Neural cell (in vitro differentiated cells): ENCODE data around the gene NHERF1. TPM values are rescaled to one million over a fixed set of nuclear protein-coding genes. Genes with fewer than 3 reads are reported as not detected.

Experiments used
- H2AFZ ChIP-seq: fragments of 200-600, 300-800 bp; sonication (generic), shearing (Covaris generic); 2 replicates; pipeline ENCODE4 v1.6.0; 2014; ENCODE audit warnings: low read depth, mild to moderate bottlenecking, antibody characterized with exemption, low read length, moderate library complexity
- H3F3A ChIP-seq: fragments of 200-600 bp; shearing (Covaris generic); 2 replicates; pipeline ENCODE4 v1.6.1; 2016; ENCODE audit warnings: mild to moderate bottlenecking, moderate library complexity, mixed read lengths, antibody characterized with exemption, low read length; ENCODE audit not compliant: insufficient read depth, poor library complexity, severe bottlenecking
- H3K27ac ChIP-seq: fragments of 200-600, 300-800 bp; sonication (generic), shearing (Covaris generic); 2 replicates; pipeline ENCODE4 v1.5.1; 2014; ENCODE audit warnings: mild to moderate bottlenecking, low read length, moderate library complexity
- H3K27me3 ChIP-seq: fragments of 300-800, 200-600 bp; sonication (generic), shearing (Covaris generic); 2 replicates; pipeline ENCODE4 v1.6.0; 2014; ENCODE audit warnings: mild to moderate bottlenecking, low read depth, low read length, moderate library complexity; ENCODE audit not compliant: insufficient read depth
- H3K36me3 ChIP-seq: fragments of 300-800, 200-600 bp; sonication (generic), shearing (Covaris generic); 2 replicates; pipeline ENCODE4 v1.5.1; 2014; ENCODE audit warnings: mild to moderate bottlenecking, antibody characterized with exemption, low read length, moderate library complexity; ENCODE audit not compliant: insufficient read depth
- H3K4me2 ChIP-seq: fragments of 300-800, 200-600 bp; sonication (generic), shearing (Covaris generic); 2 replicates; pipeline ENCODE4 v1.6.0; 2014; ENCODE audit warnings: mild to moderate bottlenecking, low read length
- H3K4me3 ChIP-seq: fragments of 300-800, 200-600 bp; sonication (generic), shearing (Covaris generic); 2 replicates; pipeline ENCODE4 v1.5.1; 2014; ENCODE audit warnings: mild to moderate bottlenecking, low read length, moderate library complexity
- H3K79me2 ChIP-seq: fragments of 200-600 bp; shearing (Covaris generic); replicated peaks from 2 replicates; pipeline ENCODE4 v1.6.0; 2014; ENCODE audit warnings: mild to moderate bottlenecking, low read length, moderate library complexity; ENCODE audit not compliant: insufficient read depth
- H3K9ac ChIP-seq: fragments of 300-800, 200-600 bp; sonication (generic), shearing (Covaris generic); 2 replicates; pipeline ENCODE4 v1.6.1; 2016; ENCODE audit warnings: mild to moderate bottlenecking, low read length, mixed read lengths
- H3K9me2 ChIP-seq: fragments of 200-600 bp; shearing (Covaris generic); 2 replicates; pipeline ENCODE4 v1.6.1; 2016; ENCODE audit warnings: mild to moderate bottlenecking, low read length, mixed read lengths; ENCODE audit not compliant: insufficient read depth
- H3K9me3 ChIP-seq: fragments of 200-600, 300-800 bp; sonication (generic), shearing (Covaris generic); 2 replicates; pipeline ENCODE4 v1.6.1; 2016; ENCODE audit warnings: mild to moderate bottlenecking, mixed run types, low read length, moderate library complexity, mixed read lengths
- H4K20me1 ChIP-seq: fragments of 200-600 bp; shearing (Covaris generic); 2 replicates; pipeline ENCODE4 v1.6.1; 2016; ENCODE audit warnings: mild to moderate bottlenecking, mixed run types; ENCODE audit not compliant: insufficient read depth
- CTCF ChIP-seq: fragments of 450-650 bp; IDR thresholded peaks from 2 replicates; pipeline ENCODE4 v1.5.1; 2014; ENCODE audit warnings: antibody characterized with exemption, mild to moderate bottlenecking, moderate library complexity; ENCODE audit not compliant: poor library complexity, severe bottlenecking
- EP300 ChIP-seq: fragments of 450-650 bp; conservative IDR thresholded peaks from 2 replicates; pipeline ENCODE4 v1.6.1; 2014; ENCODE audit warnings: antibody characterized with exemption, mild to moderate bottlenecking, moderate library complexity; ENCODE audit not compliant: poor library complexity, severe bottlenecking
- EZH2 ChIP-seq: fragments of 200-600, 300-800 bp; shearing (Covaris generic), sonication (generic); IDR thresholded peaks from 2 replicates; pipeline ENCODE4 v1.6.1; 2014; ENCODE audit warnings: antibody characterized with exemption, low read length, borderline replicate concordance, mild to moderate bottlenecking; ENCODE audit not compliant: insufficient read depth, poor library complexity, severe bottlenecking
- MXI1 ChIP-seq: fragments of 450-650 bp; conservative IDR thresholded peaks from 2 replicates; pipeline ENCODE4 v1.6.1; 2014; ENCODE audit warnings: antibody characterized with exemption, mild to moderate bottlenecking; ENCODE audit not compliant: poor library complexity, severe bottlenecking
- POLR2AphosphoS5 ChIP-seq: IDR thresholded peaks from 2 replicates; pipeline ENCODE4 v1.6.1; 2012
- RAD21 ChIP-seq: fragments of 450-650 bp; conservative IDR thresholded peaks from 2 replicates; pipeline ENCODE4 v1.6.1; 2014; ENCODE audit warnings: antibody characterized with exemption, mild to moderate bottlenecking, moderate library complexity
- REST ChIP-seq: IDR thresholded peaks from 2 replicates; pipeline ENCODE4 v1.6.1; 2012; ENCODE audit warnings: borderline replicate concordance
- SMC3 ChIP-seq: fragments of 450-650 bp; conservative IDR thresholded peaks from 2 replicates; pipeline ENCODE4 v1.6.1; 2014; ENCODE audit warnings: antibody characterized with exemption, mild to moderate bottlenecking, moderate library complexity; ENCODE audit not compliant: poor library complexity
- TAF1 ChIP-seq: IDR thresholded peaks from 2 replicates; pipeline ENCODE4 v1.6.1; 2012; ENCODE audit warnings: low read depth
- polyA plus RNA-seq: library from polyadenylated mRNA; depleted of rRNA; stranded (reverse); fragments of >200 nt; gene quantifications from 2 replicates; pipeline ENCODE4 v1.2.3, GENCODE V29; 2014

NHERF1 gene
- polyA plus RNA-seq, 1 donor from 2014 or later = 0.51 TPM

GRCh38 chr17:74703311-74703710, 45.1 kb upstream of the NHERF1 start:
- no peaks in the 10 kb centered on the region for H3K9me3 ChIP-seq
- H3K79me2 ChIP-seq = no peaks in the 10 kb centered on the region
- no peak overlapping the region for H3K9ac ChIP-seq
- no peak overlapping the region for H3K4me3 ChIP-seq
- H3K27me3 ChIP-seq = no peaks in the 10 kb centered on the region
- H3K4me2 ChIP-seq = no peak overlapping the region
- no peak overlapping the region for H2AFZ ChIP-seq
- no peaks in the 10 kb centered on the region for H3K9me2 ChIP-seq
- no peak for TF ChIP-seq REST
- no peaks in the 10 kb centered on the region for H3K36me3 ChIP-seq
- H4K20me1 ChIP-seq = no peaks in the 10 kb centered on the region
- H3F3A ChIP-seq = no peaks in the 10 kb centered on the region
- no peak overlapping the region for H3K27ac ChIP-seq

- Histone ChIP-seq H3K9ac (no peak overlapping the region), H3F3A (no peaks in the 10 kb centered on the region), H3K36me3 (no peaks in the 10 kb centered on the region), H4K20me1 (no peaks in the 10 kb centered on the region), H3K79me2 (no peaks in the 10 kb centered on the region), H3K4me3 (no peak overlapping the region), H3K9me2 (no peaks in the 10 kb centered on the region), H3K27ac (no peak overlapping the region), H3K9me3 (no peaks in the 10 kb centered on the region), H3K27me3 (no peaks in the 10 kb centered on the region), H3K4me2 (no peak overlapping the region), H2AFZ (no peak overlapping the region)
- TF ChIP-seq CTCF (no peak), RAD21 (no peak), EZH2 (no peak), EP300 (no peak), REST (no peak), POLR2AphosphoS5 (no peak), TAF1 (no peak), MXI1 (no peak), SMC3 (no peak)
Measured at GRCh38 chr17:74704544-74704943, 43.9 kb upstream of the NHERF1 start.
